GM23338 (cell line): ENCODE measurements around the gene SLC9A4. TPM values are rescaled to one million over a fixed set of nuclear protein-coding genes. Genes with fewer than 3 reads are reported as not detected.

Source experiments
- ATAC-seq: fragments of 200-7000 bp; cut with Tn5 transposase; 3 replicates; pipeline ENCODE4 v1.9.1; 2020
- DNase-seq: peaks from one replicate; pipeline ENCODE4 v3.0.0-alpha.2; 2015; ENCODE audit warnings: low spot score
- H2AFZ ChIP-seq: fragments of 200-600 bp; sonication (generic); 2 replicates; pipeline ENCODE4 v1.8.0; 2016; ENCODE audit warnings: antibody characterized with exemption, mild to moderate bottlenecking, moderate library complexity
- H3F3A ChIP-seq: fragments of 200-600 bp; sonication (generic); replicated peaks from 2 replicates; pipeline ENCODE4 v1.8.0; 2017; ENCODE audit warnings: antibody characterized with exemption, mixed run types, low read depth
- H3K27ac ChIP-seq: fragments of 200-600 bp; sonication (generic); 2 replicates; pipeline ENCODE4 v1.6.1; 2016; ENCODE audit warnings: low read depth
- H3K27me3 ChIP-seq: fragments of 200-600 bp; sonication (generic); 2 replicates; pipeline ENCODE4 v1.8.0; 2016; ENCODE audit warnings: mild to moderate bottlenecking, mixed run types, moderate library complexity; ENCODE audit not compliant: insufficient read depth
- H3K36me3 ChIP-seq: fragments of 200-600 bp; sonication (generic); 2 replicates; pipeline ENCODE4 v1.8.0; 2016; ENCODE audit warnings: mild to moderate bottlenecking; ENCODE audit not compliant: insufficient read depth
- H3K4me1 ChIP-seq: fragments of 200-600 bp; sonication (generic); 2 replicates; pipeline ENCODE4 v1.8.0; 2016; ENCODE audit warnings: mild to moderate bottlenecking, moderate library complexity; ENCODE audit not compliant: insufficient read depth
- H3K4me2 ChIP-seq: fragments of 200-600 bp; sonication (generic); 2 replicates; pipeline ENCODE4 v1.7.1; 2017; ENCODE audit warnings: mixed run types
- H3K4me3 ChIP-seq: fragments of 200-600 bp; sonication (generic); 2 replicates; pipeline ENCODE4 v1.6.1; 2016; ENCODE audit warnings: mixed run types
- H3K79me2 ChIP-seq: fragments of 200-600 bp; sonication (generic); replicated peaks from 2 replicates; pipeline ENCODE4 v1.8.0; 2017; ENCODE audit warnings: mild to moderate bottlenecking; ENCODE audit not compliant: insufficient read depth
- H3K9me2 ChIP-seq: fragments of 200-600 bp; sonication (generic); 2 replicates; pipeline ENCODE4 v1.8.0; 2017; ENCODE audit not compliant: insufficient read depth
- H4K20me1 ChIP-seq: fragments of 200-600 bp; sonication (generic); replicated peaks from 2 replicates; pipeline ENCODE4 v1.8.0; 2017; ENCODE audit warnings: mild to moderate bottlenecking; ENCODE audit not compliant: insufficient read depth
- H3K27ac Mint-ChIP-seq: 2 replicates; pipeline ENCODE4 v1.8.0; 2020; ENCODE audit warnings: inconsistent platforms, mild to moderate bottlenecking, moderate library complexity, mixed read lengths
- H3K27me3 Mint-ChIP-seq: 3 replicates; pipeline ENCODE4 v1.8.0; 2022; ENCODE audit warnings: low read depth, mild to moderate bottlenecking, moderate library complexity, mixed read lengths, inconsistent platforms; ENCODE audit not compliant: insufficient read depth, poor library complexity
- H3K36me3 Mint-ChIP-seq: 3 replicates; pipeline ENCODE4 v1.8.0; 2021; ENCODE audit warnings: low read depth, mild to moderate bottlenecking, inconsistent platforms, moderate library complexity, mixed read lengths
- H3K4me1 Mint-ChIP-seq: 3 replicates; pipeline ENCODE4 v1.8.0; 2020; ENCODE audit warnings: mild to moderate bottlenecking, inconsistent platforms, mixed read lengths
- H3K4me3 Mint-ChIP-seq: 3 replicates; pipeline ENCODE4 v1.8.0; 2021; ENCODE audit warnings: moderate library complexity, mild to moderate bottlenecking, inconsistent platforms, mixed read lengths
- H3K9me3 Mint-ChIP-seq: 3 replicates; pipeline ENCODE4 v1.8.0; 2020; ENCODE audit warnings: moderate library complexity, mild to moderate bottlenecking, inconsistent platforms, mixed read lengths
- CREB1 ChIP-seq: fragments of 250-450 bp; sonication (Bioruptor Pico); IDR thresholded peaks from 2 replicates; pipeline ENCODE4 v1.5.0; 2020; ENCODE audit warnings: low read depth, mild to moderate bottlenecking, moderate library complexity
- CTCF ChIP-seq, 2 experiments: fragments of 200-600 bp in 1 of 2; sonication (generic) in 1 of 2; conservative IDR thresholded peaks; 2 replicates each; pipeline versions ENCODE4 v1.5.1 to v1.6.1; 2016 to 2017; ENCODE audit warnings: antibody characterized with exemption in 2 of 2, low read depth in 2 of 2, mild to moderate bottlenecking in 2 of 2, moderate library complexity in 1 of 2
- EZH2 ChIP-seq: fragments of 200-600 bp; sonication (generic); IDR thresholded peaks from one replicate; pipeline ENCODE4 v1.8.0; 2017; ENCODE audit warnings: antibody characterized with exemption, mild to moderate bottlenecking, low read depth; ENCODE audit not compliant: unreplicated experiment
- EZH2phosphoT487 ChIP-seq: fragments of 200-600 bp; sonication (generic); IDR thresholded peaks from one replicate; pipeline ENCODE4 v1.8.1; 2018; ENCODE audit warnings: antibody characterized with exemption; ENCODE audit not compliant: unreplicated experiment
- JUNB ChIP-seq: IDR thresholded peaks from one replicate; pipeline ENCODE4 v1.6.1; 2016; ENCODE audit warnings: antibody characterized with exemption; ENCODE audit not compliant: unreplicated experiment
- NANOG ChIP-seq: IDR thresholded peaks from 2 replicates; pipeline ENCODE4 v1.6.1; 2016; ENCODE audit warnings: antibody characterized with exemption, borderline replicate concordance
- STAT1 ChIP-seq: IDR thresholded peaks from one replicate; pipeline ENCODE4 v1.6.1; 2016; ENCODE audit warnings: antibody characterized with exemption; ENCODE audit not compliant: unreplicated experiment
- ZNF114 ChIP-seq: fragments of 250-450 bp; sonication (Bioruptor Pico); IDR thresholded peaks from 2 replicates; pipeline ENCODE4 v1.5.0; 2020; ENCODE audit warnings: mild to moderate bottlenecking, moderate library complexity
- ZNF331 ChIP-seq: fragments of 250-450 bp; sonication (Bioruptor Pico); IDR thresholded peaks from 2 replicates; pipeline ENCODE4 v1.5.0; 2020; ENCODE audit warnings: low read depth, mild to moderate bottlenecking, moderate library complexity
- ZNF462 ChIP-seq: fragments of 250-450 bp; sonication (Bioruptor Pico); IDR thresholded peaks from 2 replicates; pipeline ENCODE4 v1.5.0; 2020; ENCODE audit warnings: mild to moderate bottlenecking, moderate library complexity
- polyA plus RNA-seq: library from polyadenylated mRNA; unstranded; fragments of >200 nt; fragmentation: Nextera tagmentation; extraction: Ambion mirVana; gene quantifications from 2 replicates; pipeline ENCODE4 v1.2.1, GENCODE V29; 2016
- total RNA-seq: library from RNA; depleted of rRNA; stranded (reverse); fragments of >200 nt; shearing (Covaris generic); gene quantifications from 2 replicates; pipeline ENCODE4 v1.2.3, GENCODE V29; 2014
- TF ChIP-seq, protein P1 (sequence below): IDR thresholded peaks from one replicate; pipeline ENCODE4 v1.6.1; 2018; ENCODE audit warnings: antibody characterized with exemption; ENCODE audit not compliant: unreplicated experiment

The SLC9A4 gene
- total and polyA plus RNA-seq, 2 experiments from 2014 or later = not detected

DNA sequence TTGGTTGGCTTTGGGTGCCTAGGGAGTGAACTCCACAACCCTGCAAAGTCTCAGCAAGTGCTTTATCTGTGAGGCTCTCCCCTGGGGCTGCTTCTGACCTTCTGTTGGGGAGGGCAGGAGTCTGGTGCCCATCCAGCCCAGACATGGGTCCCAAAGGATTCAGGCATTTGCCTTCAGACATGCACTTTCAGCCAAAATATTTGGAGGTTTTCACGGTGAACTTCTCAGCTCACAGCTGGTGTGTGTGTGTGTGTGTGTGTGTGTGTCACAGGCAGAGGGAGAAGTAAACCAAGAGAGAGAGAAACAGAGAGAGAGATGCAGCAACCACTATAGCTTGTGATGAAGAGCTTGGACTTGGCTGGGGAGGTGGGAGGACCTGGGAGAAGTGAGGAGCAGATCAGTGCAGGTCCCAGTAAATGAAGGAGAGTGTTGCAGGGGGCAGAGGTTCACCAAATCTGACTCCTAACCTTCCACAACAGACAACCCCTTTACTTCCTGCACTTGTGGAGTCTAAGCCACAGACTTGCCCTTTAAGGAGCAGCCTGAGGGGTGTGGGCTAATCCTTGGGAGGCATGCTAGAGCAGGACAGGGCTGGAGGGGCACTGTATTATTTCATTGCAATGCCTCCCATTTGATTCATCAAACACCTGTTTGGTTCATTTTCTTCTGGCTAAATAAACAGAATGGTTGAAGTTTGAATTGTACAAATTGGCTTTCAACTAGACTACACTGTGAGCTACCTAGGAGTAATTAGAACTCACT, 14.1 kb downstream of the SLC9A4 start (continued):
- no peak for TF ChIP-seq ZNF462 (CRISPR knock-in tag)
- no peak for TF ChIP-seq NANOG

GRCh38 chr2:102487761-102488462, 14.9 kb downstream of the SLC9A4 start:
- Mint-ChIP-seq H3K4me3 (no peak overlapping the region), H3K9me3 (peaks cover 10% of the 10 kb centered on the region; the same call in 2 of the 3 replicates), H3K27ac (no peak overlapping the region), H3K36me3 (peaks cover 2% of the 10 kb centered on the region; the same call in 2 of the 3 replicates), H3K27me3 (peaks cover 5% of the 10 kb centered on the region), H3K4me1 (peaks cover 18% of the 10 kb centered on the region)
- no peak for ATAC-seq
- H3K4me3 ChIP-seq = no peak overlapping the region
- H3K27me3 ChIP-seq = no peaks in the 10 kb centered on the region
- DNase-seq = no peak
- H3K79me2 ChIP-seq = no peaks in the 10 kb centered on the region
- no peaks in the 10 kb centered on the region for H3F3A ChIP-seq
- no peaks in the 10 kb centered on the region for H3K36me3 ChIP-seq
- H3K27ac ChIP-seq = no peak overlapping the region
- no peak overlapping the region for H2AFZ ChIP-seq
- H3K4me1 ChIP-seq = peaks cover 4% of the 10 kb centered on the region; the same call in 1 of the 2 replicates
- H3K9me2 ChIP-seq = peaks cover 20% of the 10 kb centered on the region; the same call in 1 of the 2 replicates
- H3K4me2 ChIP-seq = no peak overlapping the region
- H4K20me1 ChIP-seq = no peaks in the 10 kb centered on the region
- no peak for TF ChIP-seq ZNF114
- TF ChIP-seq JUNB = no peak
- no peak for TF ChIP-seq NANOG
- no peak for TF ChIP-seq ZNF331 (CRISPR knock-in tag)
- TF ChIP-seq CTCF (conservative IDR thresholded peaks at IDR 0.05; ENCODE audit: low read depth in 2 of 2) = no peak
- no peak for TF ChIP-seq EZH2
- no peak for TF ChIP-seq EZH2phosphoT487
- no peak for TF ChIP-seq STAT1
- TF ChIP-seq, protein P1, sequence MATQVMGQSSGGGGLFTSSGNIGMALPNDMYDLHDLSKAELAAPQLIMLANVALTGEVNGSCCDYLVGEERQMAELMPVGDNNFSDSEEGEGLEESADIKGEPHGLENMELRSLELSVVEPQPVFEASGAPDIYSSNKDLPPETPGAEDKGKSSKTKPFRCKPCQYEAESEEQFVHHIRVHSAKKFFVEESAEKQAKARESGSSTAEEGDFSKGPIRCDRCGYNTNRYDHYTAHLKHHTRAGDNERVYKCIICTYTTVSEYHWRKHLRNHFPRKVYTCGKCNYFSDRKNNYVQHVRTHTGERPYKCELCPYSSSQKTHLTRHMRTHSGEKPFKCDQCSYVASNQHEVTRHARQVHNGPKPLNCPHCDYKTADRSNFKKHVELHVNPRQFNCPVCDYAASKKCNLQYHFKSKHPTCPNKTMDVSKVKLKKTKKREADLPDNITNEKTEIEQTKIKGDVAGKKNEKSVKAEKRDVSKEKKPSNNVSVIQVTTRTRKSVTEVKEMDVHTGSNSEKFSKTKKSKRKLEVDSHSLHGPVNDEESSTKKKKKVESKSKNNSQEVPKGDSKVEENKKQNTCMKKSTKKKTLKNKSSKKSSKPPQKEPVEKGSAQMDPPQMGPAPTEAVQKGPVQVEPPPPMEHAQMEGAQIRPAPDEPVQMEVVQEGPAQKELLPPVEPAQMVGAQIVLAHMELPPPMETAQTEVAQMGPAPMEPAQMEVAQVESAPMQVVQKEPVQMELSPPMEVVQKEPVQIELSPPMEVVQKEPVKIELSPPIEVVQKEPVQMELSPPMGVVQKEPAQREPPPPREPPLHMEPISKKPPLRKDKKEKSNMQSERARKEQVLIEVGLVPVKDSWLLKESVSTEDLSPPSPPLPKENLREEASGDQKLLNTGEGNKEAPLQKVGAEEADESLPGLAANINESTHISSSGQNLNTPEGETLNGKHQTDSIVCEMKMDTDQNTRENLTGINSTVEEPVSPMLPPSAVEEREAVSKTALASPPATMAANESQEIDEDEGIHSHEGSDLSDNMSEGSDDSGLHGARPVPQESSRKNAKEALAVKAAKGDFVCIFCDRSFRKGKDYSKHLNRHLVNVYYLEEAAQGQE = no peak
- no peak for TF ChIP-seq CREB1
